OCI-LY3 (cell line): ENCODE measurements around the gene CD4.
"Not testable (repeated sequence)": the region's sequence is repeated elsewhere in the genome, so short reads cannot be mapped to it uniquely, and the experiment has no call there.

ENCODE experiments used
- H2AFZ ChIP-seq: fragments of 200-600, 300-600 bp; shearing (Covaris generic); 2 replicates; pipeline ENCODE4 v1.6.0; 2014; ENCODE audit warnings: antibody characterized with exemption, low read depth, low read length
- H3K27ac ChIP-seq: fragments of 200-600, 300-600 bp; sonication (generic); 2 replicates; pipeline ENCODE4 v1.5.1; 2014; ENCODE audit warnings: mild to moderate bottlenecking, low read length, moderate library complexity, mixed read lengths
- H3K27me3 ChIP-seq: fragments of 200-600, 300-600 bp; sonication (generic); 2 replicates; pipeline ENCODE4 v1.6.1; 2014; ENCODE audit warnings: low read depth, low read length, mixed read lengths
- H3K36me3 ChIP-seq: fragments of 200-600, 300-600 bp; sonication (generic); replicated peaks from 2 replicates; pipeline ENCODE3; 2014; ENCODE audit warnings: low read depth, low read length, mixed read lengths
- H3K4me1 ChIP-seq: fragments of 300-600, 200-600 bp; sonication (generic); 2 replicates; pipeline ENCODE4 v1.6.1; 2014; ENCODE audit warnings: low read length, mixed read lengths
- H3K4me2 ChIP-seq: fragments of 200-600, 300-600 bp; sonication (generic); 2 replicates; pipeline ENCODE4 v1.6.1; 2014; ENCODE audit warnings: low read length, mixed read lengths
- H3K4me3 ChIP-seq: fragments of 300-600, 200-600 bp; sonication (generic); 2 replicates; pipeline ENCODE4 v1.5.1; 2014; ENCODE audit warnings: antibody characterized with exemption, mild to moderate bottlenecking, low read length, moderate library complexity
- H3K79me2 ChIP-seq: fragments of 300-600, 200-600 bp; shearing (Covaris generic); 2 replicates; pipeline ENCODE4 v1.6.1; 2014; ENCODE audit warnings: mild to moderate bottlenecking, low read length, mixed read lengths
- H3K9ac ChIP-seq: fragments of 300-600, 200-600 bp; shearing (Covaris generic); 2 replicates; pipeline ENCODE4 v1.6.0; 2014; ENCODE audit warnings: mild to moderate bottlenecking, low read length, moderate library complexity
- H3K9me3 ChIP-seq: fragments of 200-600, 300-600 bp; shearing (Covaris generic); 2 replicates; pipeline ENCODE4 v1.6.1; 2014; ENCODE audit warnings: low read length, mixed read lengths; ENCODE audit not compliant: insufficient read depth
- H4K20me1 ChIP-seq: fragments of 200-600, 300-600 bp; sonication (generic); 2 replicates; pipeline ENCODE4 v1.6.1; 2016; ENCODE audit warnings: low read length, mixed read lengths; ENCODE audit not compliant: insufficient read depth
- CTCF ChIP-seq: fragments of 200-600, 300-600 bp; sonication (generic); IDR thresholded peaks from 2 replicates; pipeline ENCODE4 v1.5.1; 2014; ENCODE audit warnings: antibody characterized with exemption, low read length, low read depth
- EZH2phosphoT487 ChIP-seq: fragments of 200-600 bp; shearing (Covaris generic); IDR thresholded peaks from 2 replicates; pipeline ENCODE4 v1.6.1; 2018; ENCODE audit warnings: antibody characterized with exemption, mixed run types, low read depth

CD4 gene

GRCh38 chr12:6788972-6789924 is at the start of gene CD4:
Gene CD4 (plus strand): TSS chr12:6789528. CDS start chr12:6800139, 10,611 bp downstream.
- Histone ChIP-seq H3K27ac (no peak within 1 kb of the TSS), H2AFZ (no peak within 1 kb of the TSS), H3K79me2 (no peaks in the 10 kb centered on the region), H3K36me3 (no peaks in the 10 kb centered on the region), H3K4me2 (no peak within 1 kb of the TSS), H4K20me1 (no peaks in the 10 kb centered on the region), H3K9ac (no peak within 1 kb of the TSS), H3K9me3 (no peaks in the 10 kb centered on the region), H3K4me3 (no peak within 1 kb of the TSS), H3K27me3 (no peaks in the 10 kb centered on the region), H3K4me1 (peaks cover 24% of the 10 kb centered on the region)
- TF ChIP-seq EZH2phosphoT487 (no peak), CTCF (no peak)

- peaks cover 23% of the 10 kb centered on the region for H3K36me3 ChIP-seq
- H3K4me2 ChIP-seq, H4K20me1 ChIP-seq, H2AFZ ChIP-seq, H3K27me3 ChIP-seq, H3K79me2 ChIP-seq, H3K27ac ChIP-seq, H3K9ac ChIP-seq, H3K4me3 ChIP-seq, H3K9me3 ChIP-seq: not testable (repeated sequence)
- H3K4me1 ChIP-seq, result peaks cover 13% of the 10 kb centered on the region
Observed at GRCh38 chr12:6742080-6742479, 47.2 kb upstream of the CD4 start.

GRCh38 chr12:6742834-6743233 is 46.5 kb upstream of the CD4 start:
- Histone ChIP-seq H3K9me3 (no peaks in the 10 kb centered on the region), H3K79me2 (no peaks in the 10 kb centered on the region), H4K20me1 (no peaks in the 10 kb centered on the region), H3K36me3 (peaks cover 30% of the 10 kb centered on the region), H3K4me2 (no peak overlapping the region), H3K27me3 (no peaks in the 10 kb centered on the region), H3K9ac (no peak overlapping the region), H3K4me1 (peaks cover 13% of the 10 kb centered on the region), H2AFZ (no peak overlapping the region), H3K4me3 (no peak overlapping the region), H3K27ac (no peak overlapping the region)
- TF ChIP-seq CTCF (no peak), EZH2phosphoT487 (no peak)

GRCh38 chr12:6743300-6743699 is 46.0 kb upstream of the CD4 start:
- not testable (repeated sequence) for H3K27ac ChIP-seq, H3K27me3 ChIP-seq, H3K9ac ChIP-seq, H3K4me2 ChIP-seq, H3K9me3 ChIP-seq, H4K20me1 ChIP-seq, H3K4me3 ChIP-seq, H2AFZ ChIP-seq, H3K79me2 ChIP-seq
- Histone ChIP-seq H3K36me3 (peaks cover 33% of the 10 kb centered on the region), H3K4me1 (peaks cover 13% of the 10 kb centered on the region)
